WI38 (cell line): ENCODE data around the gene SAE1.

ENCODE experiments used
- H3K4me3 ChIP-seq: 2 replicates; pipeline ENCODE4 v1.5.1; 2011; ENCODE audit warnings: low read depth, mild to moderate bottlenecking, control low read depth, low read length
- TF ChIP-seq, protein P1 (sequence below): IDR thresholded peaks from 2 replicates; pipeline ENCODE4 v1.5.1; 2012; ENCODE audit warnings: low read depth, mild to moderate bottlenecking, control low read depth, low read length

Gene SAE1

DNA sequence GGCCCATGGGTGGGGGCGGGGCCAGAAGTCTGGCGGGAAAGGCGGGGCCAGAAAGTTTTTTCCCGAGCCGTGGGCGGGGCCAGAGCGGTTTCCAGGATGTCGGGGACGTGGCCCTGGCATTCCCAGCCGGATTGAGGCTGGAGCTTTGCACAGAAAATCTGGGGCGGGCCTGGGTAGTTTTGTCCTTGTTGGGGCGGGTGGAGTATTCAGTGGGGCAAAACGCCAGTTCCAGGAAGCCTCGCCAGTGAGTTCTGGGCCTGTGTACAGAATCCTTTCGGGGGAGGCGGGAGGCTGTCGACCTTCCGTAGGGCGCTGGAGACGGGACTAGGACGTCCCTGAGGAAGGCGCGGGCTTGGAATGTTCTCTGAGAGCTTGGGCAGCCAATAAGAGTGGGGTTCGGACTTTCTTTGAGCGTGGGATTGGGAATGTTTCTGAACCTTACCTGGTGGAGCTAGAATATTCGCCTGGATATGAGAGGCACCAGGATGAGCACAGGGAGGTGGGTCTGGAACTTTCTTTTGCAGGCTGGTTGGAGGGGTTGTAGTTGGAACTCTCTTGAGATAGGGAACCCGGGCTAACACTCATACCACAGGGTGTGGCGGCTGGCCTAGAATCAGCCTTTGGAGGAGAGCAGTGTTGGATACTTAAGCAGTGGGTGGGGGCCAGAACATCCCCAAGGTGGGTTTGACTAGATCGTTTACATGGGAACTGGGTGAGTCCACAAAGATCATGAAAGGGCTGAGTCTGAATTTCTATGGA lies 127.0 kb downstream of the SAE1 start:
- TF ChIP-seq, protein P1, sequence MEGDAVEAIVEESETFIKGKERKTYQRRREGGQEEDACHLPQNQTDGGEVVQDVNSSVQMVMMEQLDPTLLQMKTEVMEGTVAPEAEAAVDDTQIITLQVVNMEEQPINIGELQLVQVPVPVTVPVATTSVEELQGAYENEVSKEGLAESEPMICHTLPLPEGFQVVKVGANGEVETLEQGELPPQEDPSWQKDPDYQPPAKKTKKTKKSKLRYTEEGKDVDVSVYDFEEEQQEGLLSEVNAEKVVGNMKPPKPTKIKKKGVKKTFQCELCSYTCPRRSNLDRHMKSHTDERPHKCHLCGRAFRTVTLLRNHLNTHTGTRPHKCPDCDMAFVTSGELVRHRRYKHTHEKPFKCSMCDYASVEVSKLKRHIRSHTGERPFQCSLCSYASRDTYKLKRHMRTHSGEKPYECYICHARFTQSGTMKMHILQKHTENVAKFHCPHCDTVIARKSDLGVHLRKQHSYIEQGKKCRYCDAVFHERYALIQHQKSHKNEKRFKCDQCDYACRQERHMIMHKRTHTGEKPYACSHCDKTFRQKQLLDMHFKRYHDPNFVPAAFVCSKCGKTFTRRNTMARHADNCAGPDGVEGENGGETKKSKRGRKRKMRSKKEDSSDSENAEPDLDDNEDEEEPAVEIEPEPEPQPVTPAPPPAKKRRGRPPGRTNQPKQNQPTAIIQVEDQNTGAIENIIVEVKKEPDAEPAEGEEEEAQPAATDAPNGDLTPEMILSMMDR, result no peak

GRCh38 chr19:47258434-47258833 lies 127.8 kb downstream of the SAE1 start:
- H3K4me3 ChIP-seq, result peak overlapping the region; percentile 64

More for the DNA sequence above, 127.0 kb downstream of the SAE1 start:
- peak overlapping the region; percentile 64 for H3K4me3 ChIP-seq

DNA sequence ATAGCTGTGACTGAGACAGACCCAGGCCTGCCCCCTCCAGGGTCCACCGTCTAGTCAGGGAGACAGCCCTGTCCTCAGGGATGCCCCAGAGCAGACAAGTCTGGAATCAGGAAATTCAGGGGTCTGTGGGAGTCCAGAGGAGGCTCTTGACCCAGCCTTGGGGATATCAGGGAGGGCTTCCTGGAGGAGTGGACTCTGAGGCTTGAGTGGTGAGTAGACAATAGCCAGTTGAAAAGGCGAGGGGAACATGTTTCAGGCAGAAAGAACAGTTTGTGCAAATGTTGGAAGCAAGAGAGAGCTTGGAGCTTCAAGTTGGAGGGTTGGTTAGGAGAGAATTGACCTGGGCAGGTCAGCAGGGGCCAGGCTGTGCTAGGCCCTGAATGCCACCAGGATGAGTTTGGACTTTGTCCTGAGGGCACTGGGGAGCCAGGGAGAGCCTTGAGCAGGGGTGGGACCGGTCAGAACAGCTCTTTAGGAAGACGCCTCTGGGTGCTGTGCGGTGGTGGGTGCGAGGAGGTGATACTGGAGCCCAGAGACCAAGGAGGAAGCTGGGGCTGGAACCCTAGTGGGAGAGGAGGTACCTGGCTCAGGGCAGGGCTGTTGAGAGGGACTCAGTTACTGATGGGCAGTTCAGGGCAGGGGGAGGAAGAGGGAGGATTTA lies 128.4 kb downstream of the SAE1 start:
- no peak overlapping the region for H3K4me3 ChIP-seq
- TF ChIP-seq, protein P1, result no peak

More at GRCh38 chr19:47258434-47258833, 127.8 kb downstream of the SAE1 start:
- TF ChIP-seq, protein P1, result no peak
